GM23338 (cell line): ENCODE data around the gene ZNF385C.

Experiments
- CREB1 ChIP-seq: fragments of 250-450 bp; sonication (Bioruptor Pico); IDR thresholded peaks from 2 replicates; pipeline ENCODE4 v1.5.0; 2020; ENCODE audit warnings: low read depth, mild to moderate bottlenecking, moderate library complexity
- EZH2 ChIP-seq: fragments of 200-600 bp; sonication (generic); IDR thresholded peaks from one replicate; pipeline ENCODE4 v1.8.0; 2017; ENCODE audit warnings: antibody characterized with exemption, mild to moderate bottlenecking, low read depth; ENCODE audit not compliant: unreplicated experiment
- EZH2phosphoT487 ChIP-seq: fragments of 200-600 bp; sonication (generic); IDR thresholded peaks from one replicate; pipeline ENCODE4 v1.8.1; 2018; ENCODE audit warnings: antibody characterized with exemption; ENCODE audit not compliant: unreplicated experiment
- JUNB ChIP-seq: IDR thresholded peaks from one replicate; pipeline ENCODE4 v1.6.1; 2016; ENCODE audit warnings: antibody characterized with exemption; ENCODE audit not compliant: unreplicated experiment
- POLR2AphosphoS5 ChIP-seq: IDR thresholded peaks from 2 replicates; pipeline ENCODE4 v1.6.1; 2016; ENCODE audit warnings: antibody characterized with exemption, low read depth
- STAT1 ChIP-seq: IDR thresholded peaks from one replicate; pipeline ENCODE4 v1.6.1; 2016; ENCODE audit warnings: antibody characterized with exemption; ENCODE audit not compliant: unreplicated experiment
- ZNF331 ChIP-seq: fragments of 250-450 bp; sonication (Bioruptor Pico); IDR thresholded peaks from 2 replicates; pipeline ENCODE4 v1.5.0; 2020; ENCODE audit warnings: low read depth, mild to moderate bottlenecking, moderate library complexity
- TF ChIP-seq, protein P1 (sequence below), 2 experiments: fragments of 200-600 bp in 1 of 2; sonication (generic) in 1 of 2; conservative IDR thresholded peaks; 2 replicates each; pipeline versions ENCODE4 v1.5.1 to v1.6.1; 2016 to 2017; ENCODE audit warnings: antibody characterized with exemption in 2 of 2, low read depth in 2 of 2, mild to moderate bottlenecking in 2 of 2, moderate library complexity in 1 of 2
- TF ChIP-seq, protein P2 (sequence below): IDR thresholded peaks from 2 replicates; pipeline ENCODE4 v1.6.1; 2016; ENCODE audit warnings: antibody characterized with exemption
- TF ChIP-seq, protein P3 (sequence below): IDR thresholded peaks from one replicate; pipeline ENCODE4 v1.6.1; 2018; ENCODE audit warnings: antibody characterized with exemption; ENCODE audit not compliant: unreplicated experiment

DNA sequence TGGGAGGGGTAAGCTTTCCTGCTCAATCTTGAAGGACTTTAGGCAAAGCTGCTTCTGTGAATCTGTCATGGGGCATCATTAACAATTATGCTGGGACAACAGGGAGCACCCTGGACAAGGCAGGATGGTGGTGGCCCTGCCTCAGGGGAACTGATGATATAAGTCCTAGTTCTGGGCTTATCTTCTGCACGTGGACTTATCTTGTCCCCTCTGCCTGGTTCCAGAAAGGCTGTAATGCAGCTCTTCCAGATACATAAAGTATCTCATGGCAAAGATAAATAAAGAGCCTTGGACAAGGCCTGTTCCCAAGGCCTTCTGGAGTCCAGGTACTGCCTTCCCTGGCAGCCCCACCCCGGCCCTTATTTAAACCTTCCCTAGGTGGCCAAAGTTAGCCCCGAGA lies 6.0 kb upstream of the ZNF385C start:
- TF ChIP-seq EZH2 (no peak), EZH2phosphoT487 (no peak), POLR2AphosphoS5 (no peak), CREB1 (CRISPR knock-in tag) (no peak), JUNB (no peak), STAT1 (no peak), ZNF331 (CRISPR knock-in tag) (no peak)
- TF ChIP-seq, protein P1, sequence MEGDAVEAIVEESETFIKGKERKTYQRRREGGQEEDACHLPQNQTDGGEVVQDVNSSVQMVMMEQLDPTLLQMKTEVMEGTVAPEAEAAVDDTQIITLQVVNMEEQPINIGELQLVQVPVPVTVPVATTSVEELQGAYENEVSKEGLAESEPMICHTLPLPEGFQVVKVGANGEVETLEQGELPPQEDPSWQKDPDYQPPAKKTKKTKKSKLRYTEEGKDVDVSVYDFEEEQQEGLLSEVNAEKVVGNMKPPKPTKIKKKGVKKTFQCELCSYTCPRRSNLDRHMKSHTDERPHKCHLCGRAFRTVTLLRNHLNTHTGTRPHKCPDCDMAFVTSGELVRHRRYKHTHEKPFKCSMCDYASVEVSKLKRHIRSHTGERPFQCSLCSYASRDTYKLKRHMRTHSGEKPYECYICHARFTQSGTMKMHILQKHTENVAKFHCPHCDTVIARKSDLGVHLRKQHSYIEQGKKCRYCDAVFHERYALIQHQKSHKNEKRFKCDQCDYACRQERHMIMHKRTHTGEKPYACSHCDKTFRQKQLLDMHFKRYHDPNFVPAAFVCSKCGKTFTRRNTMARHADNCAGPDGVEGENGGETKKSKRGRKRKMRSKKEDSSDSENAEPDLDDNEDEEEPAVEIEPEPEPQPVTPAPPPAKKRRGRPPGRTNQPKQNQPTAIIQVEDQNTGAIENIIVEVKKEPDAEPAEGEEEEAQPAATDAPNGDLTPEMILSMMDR (conservative IDR thresholded peaks at IDR 0.05; ENCODE audit: low read depth in 2 of 2) = no peak
- TF ChIP-seq, protein P2, sequence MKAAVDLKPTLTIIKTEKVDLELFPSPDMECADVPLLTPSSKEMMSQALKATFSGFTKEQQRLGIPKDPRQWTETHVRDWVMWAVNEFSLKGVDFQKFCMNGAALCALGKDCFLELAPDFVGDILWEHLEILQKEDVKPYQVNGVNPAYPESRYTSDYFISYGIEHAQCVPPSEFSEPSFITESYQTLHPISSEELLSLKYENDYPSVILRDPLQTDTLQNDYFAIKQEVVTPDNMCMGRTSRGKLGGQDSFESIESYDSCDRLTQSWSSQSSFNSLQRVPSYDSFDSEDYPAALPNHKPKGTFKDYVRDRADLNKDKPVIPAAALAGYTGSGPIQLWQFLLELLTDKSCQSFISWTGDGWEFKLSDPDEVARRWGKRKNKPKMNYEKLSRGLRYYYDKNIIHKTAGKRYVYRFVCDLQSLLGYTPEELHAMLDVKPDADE = no peak
- TF ChIP-seq, protein P3, sequence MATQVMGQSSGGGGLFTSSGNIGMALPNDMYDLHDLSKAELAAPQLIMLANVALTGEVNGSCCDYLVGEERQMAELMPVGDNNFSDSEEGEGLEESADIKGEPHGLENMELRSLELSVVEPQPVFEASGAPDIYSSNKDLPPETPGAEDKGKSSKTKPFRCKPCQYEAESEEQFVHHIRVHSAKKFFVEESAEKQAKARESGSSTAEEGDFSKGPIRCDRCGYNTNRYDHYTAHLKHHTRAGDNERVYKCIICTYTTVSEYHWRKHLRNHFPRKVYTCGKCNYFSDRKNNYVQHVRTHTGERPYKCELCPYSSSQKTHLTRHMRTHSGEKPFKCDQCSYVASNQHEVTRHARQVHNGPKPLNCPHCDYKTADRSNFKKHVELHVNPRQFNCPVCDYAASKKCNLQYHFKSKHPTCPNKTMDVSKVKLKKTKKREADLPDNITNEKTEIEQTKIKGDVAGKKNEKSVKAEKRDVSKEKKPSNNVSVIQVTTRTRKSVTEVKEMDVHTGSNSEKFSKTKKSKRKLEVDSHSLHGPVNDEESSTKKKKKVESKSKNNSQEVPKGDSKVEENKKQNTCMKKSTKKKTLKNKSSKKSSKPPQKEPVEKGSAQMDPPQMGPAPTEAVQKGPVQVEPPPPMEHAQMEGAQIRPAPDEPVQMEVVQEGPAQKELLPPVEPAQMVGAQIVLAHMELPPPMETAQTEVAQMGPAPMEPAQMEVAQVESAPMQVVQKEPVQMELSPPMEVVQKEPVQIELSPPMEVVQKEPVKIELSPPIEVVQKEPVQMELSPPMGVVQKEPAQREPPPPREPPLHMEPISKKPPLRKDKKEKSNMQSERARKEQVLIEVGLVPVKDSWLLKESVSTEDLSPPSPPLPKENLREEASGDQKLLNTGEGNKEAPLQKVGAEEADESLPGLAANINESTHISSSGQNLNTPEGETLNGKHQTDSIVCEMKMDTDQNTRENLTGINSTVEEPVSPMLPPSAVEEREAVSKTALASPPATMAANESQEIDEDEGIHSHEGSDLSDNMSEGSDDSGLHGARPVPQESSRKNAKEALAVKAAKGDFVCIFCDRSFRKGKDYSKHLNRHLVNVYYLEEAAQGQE = no peak
